SH-SY5Y (cell line): ENCODE measurements around the gene PAH.

Experiments
- GATA2 ChIP-seq: IDR thresholded peaks from 2 replicates; pipeline ENCODE4 v1.6.1; 2011; ENCODE audit warnings: mild to moderate bottlenecking, low read depth, low read length
- GATA3 ChIP-seq: IDR thresholded peaks from 2 replicates; pipeline ENCODE4 v1.6.1; 2011; ENCODE audit warnings: low read depth, mild to moderate bottlenecking, low read length, moderate library complexity

DNA sequence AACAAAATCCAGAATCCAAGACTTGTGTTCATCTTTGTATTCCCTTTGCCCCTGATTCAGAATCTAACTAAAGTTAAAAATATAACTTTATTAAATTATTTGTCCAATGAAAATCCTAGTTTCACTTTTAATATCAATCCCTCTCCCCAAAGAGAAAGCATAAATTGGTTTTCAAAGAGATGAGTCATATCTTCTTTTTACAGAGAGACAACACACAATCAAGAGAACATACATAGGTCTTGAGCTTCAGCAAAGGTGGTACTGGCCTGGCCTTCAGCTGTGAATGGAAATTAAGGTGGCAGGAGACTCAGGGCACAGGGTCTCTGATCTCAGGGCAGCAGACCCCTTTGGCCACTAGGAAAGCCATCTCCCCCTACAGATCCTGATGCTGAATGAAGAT is 36.2 kb upstream of the PAH start:
- TF ChIP-seq GATA2 (0 out of 2 replicates have a peak, but pooled peaks have one; percentile 12), GATA3 (no peak)
